Measurements from ENCODE around the gene COL6A5.
"Not testable (repeated sequence)": the region's sequence is repeated elsewhere in the genome, so short reads cannot be mapped to it uniquely, and the experiment has no call there.

Gene COL6A5

DNA sequence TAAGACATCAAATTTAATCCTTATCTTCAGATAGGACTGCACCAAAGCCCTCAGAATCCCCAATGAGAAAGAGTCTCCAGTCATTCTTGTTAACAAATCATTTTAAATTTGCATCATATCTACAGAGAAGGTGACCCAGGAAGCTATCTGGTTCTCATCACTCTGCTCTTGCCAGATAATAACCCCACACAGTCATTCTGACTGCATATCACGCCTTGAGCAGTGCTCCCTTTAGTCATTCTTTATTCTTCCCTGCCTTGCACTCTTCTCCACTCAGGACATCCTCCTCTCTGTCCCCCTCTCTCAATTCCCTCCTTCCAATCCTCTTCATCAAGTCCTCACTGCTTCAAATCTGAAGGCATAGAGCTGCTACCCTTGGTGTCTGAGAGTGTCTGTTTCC is 87.8 kb downstream of the COL6A5 start:
- no peak for DNase-seq (ENCODE audit: low read depth in 2 of 2)

GRCh38 chr3:130442284-130442683 is 96.8 kb downstream of the COL6A5 start:
- DNase-seq (ENCODE audit: low read depth in 2 of 2): no peak

DNA sequence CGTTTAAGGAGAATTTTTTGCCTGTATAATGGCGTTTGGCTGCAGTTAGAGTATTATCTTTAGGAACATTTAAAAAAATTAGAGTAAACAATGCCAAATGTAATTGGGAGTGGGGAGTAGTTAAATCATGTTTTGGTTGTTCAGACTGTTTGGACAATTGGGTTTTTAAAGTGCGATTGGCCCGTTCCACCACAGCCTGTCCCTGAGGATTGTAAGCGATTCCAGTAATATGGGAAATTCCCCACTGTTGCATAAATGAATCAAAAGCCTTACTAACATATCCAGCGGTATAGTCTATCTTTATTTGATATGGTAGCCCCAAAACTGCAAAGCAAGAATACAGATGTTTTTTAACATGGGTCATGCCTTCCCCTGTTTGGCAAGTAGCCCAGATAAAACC is 101.4 kb downstream of the COL6A5 start:
- DNase-seq (ENCODE audit: low read depth in 2 of 2): not testable (repeated sequence)

- not testable (repeated sequence) for DNase-seq (ENCODE audit: low read depth in 2 of 2)
Observed at GRCh38 chr3:130448155-130448554, 102.7 kb downstream of the COL6A5 start.

DNA sequence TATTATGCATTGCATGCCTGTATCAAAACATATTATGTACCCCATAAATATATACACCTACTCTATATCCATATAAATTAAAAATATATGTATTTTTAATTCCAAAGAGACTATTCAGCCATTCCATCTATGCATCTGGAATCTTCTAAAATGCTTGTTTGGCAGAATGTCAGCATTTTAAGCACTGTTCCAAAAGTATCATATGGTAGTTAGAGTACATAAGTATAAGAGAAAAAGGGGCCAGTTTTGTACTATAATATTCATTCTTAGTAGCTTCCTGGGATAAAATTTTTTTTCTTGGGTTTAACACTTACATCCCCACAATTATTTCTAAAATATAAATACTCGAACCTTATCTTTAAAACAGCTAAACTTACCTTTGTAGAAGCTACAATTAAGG is 111.1 kb downstream of the COL6A5 start:
- DNase-seq (ENCODE audit: low read depth in 2 of 2): no peak

DNA sequence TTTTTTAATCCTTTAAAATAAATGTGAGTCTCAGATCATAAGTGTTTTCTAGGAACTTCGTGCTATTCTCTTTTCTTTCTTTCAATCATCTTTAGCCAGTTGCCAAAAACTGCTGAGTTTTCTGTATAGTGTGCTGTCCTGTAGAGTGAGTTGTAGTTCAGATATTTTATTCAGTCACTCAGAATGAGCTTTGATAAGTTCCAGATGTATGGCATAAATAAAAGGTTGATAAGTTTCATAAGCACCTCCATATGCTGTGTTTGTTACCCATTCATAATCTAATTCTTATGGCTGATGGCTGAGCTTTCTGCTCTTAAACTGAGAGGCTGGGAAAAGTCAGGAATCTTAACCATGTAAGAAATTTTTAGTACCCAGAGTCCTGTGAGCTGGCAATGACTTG is 112.2 kb downstream of the COL6A5 start:
- no peak for DNase-seq (ENCODE audit: low read depth in 2 of 2)

- DNase-seq (ENCODE audit: low read depth in 2 of 2): no peak
Observed at GRCh38 chr3:130459944-130460343, 114.5 kb downstream of the COL6A5 start.

- no peak for DNase-seq (ENCODE audit: low read depth in 2 of 2)
Observed at GRCh38 chr3:130462089-130462488, 116.6 kb downstream of the COL6A5 start.

- no peak for DNase-seq (ENCODE audit: low read depth in 2 of 2)
Observed at GRCh38 chr3:130463221-130463620, 117.7 kb downstream of the COL6A5 start.

DNA sequence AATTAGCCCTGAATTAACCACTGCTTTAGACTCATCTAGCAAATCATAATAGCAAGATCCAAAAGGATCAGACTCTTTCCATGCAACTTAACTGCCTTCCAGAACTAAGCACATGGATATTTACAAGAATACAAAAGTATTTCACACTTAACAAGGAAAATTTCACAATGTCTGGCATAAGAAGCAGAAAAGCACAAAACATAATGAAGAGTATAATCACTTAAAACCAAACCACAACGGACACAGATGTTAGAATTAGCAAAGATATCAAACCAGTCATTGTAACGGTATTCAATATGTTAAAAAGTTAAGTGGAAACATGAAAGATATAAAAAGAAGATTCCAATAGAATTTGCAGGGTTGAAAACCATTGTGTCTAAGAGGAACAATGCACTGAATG is 120.0 kb downstream of the COL6A5 start:
- no peak for DNase-seq (ENCODE audit: low read depth in 2 of 2)

DNA sequence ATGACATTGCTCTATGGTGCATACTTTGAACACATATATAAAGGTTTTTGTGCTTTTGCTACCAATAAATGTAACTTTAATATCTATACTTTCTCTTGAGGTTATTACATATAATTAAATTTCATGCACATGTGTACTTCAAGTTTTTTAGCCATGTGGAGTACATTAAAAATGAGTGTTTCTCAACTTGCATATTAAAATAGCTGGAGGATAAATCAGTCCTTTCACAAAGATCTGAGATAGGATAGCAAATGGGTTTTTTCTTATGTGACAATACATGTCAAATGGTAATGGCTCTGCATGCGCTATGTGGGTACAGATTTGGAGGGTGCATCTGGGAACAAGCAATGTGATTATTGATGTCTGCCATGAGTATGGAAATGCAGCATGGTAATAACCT is 122.8 kb downstream of the COL6A5 start:
- no peak for DNase-seq (ENCODE audit: low read depth in 2 of 2)

GRCh38 chr3:130470126-130470525 is 124.7 kb downstream of the COL6A5 start:
- DNase-seq (ENCODE audit: low read depth in 2 of 2): no peak

DNA sequence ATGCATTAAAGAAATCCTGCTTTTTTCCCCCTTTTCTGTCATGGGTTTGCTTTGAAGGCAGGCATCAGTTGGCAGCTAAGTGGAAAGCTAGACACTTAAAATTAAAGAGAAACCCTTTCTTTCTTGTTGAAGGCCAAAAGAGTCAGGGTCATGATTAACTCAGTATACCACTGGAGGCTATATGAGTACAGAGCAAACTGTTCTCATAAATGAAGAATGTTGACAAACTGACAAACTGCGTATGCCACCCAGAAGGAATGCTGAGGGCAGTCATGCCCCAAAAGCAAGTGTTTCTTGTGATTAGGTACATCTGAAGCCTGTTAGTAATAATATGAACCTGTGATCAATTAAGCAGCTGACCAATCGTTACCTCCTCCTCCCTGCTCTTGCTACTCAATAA is 127.9 kb downstream of the COL6A5 start:
- DNase-seq (ENCODE audit: low read depth in 2 of 2): no peak

DNA sequence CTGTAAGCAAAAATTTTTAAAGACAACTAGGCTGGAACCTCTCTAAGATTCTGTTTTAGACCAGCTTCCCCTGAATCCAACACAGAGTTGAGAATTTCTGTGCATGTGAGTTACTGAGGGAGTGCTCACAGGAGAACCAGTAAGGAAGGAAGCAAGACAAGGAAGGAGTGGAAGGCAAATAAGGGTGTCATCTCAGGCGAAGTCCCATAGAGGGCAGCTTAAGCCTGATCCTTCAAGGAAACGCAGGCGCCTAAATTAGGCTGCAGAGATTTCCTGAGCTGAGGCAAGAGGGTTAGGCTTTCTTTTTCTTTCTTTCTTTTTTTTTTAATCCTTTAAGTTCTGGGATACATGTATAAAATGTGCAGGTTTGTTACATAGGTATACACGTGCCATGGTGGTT is 135.3 kb downstream of the COL6A5 start:
- no peak for DNase-seq (ENCODE audit: low read depth in 2 of 2)

DNA sequence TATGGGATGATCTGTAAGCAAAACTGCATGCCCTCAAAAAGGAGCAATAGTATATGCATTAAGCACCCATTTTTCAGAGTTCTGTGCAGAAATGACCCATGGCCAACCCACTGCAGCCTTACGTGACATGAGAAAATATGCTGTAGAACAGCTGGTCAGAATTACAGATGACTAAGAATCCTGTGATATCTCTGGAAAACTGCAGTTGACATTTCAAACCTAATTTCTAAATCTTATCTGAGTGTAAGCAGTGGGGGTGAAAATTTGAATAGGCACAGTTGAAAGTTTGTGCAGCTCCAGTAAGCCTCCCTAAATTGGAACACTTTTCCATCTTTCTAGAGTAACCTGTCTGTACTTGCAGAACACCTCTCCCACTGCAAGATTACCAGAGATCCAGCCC is 142.8 kb downstream of the COL6A5 start:
- DNase-seq (ENCODE audit: low read depth in 2 of 2): no peak

DNA sequence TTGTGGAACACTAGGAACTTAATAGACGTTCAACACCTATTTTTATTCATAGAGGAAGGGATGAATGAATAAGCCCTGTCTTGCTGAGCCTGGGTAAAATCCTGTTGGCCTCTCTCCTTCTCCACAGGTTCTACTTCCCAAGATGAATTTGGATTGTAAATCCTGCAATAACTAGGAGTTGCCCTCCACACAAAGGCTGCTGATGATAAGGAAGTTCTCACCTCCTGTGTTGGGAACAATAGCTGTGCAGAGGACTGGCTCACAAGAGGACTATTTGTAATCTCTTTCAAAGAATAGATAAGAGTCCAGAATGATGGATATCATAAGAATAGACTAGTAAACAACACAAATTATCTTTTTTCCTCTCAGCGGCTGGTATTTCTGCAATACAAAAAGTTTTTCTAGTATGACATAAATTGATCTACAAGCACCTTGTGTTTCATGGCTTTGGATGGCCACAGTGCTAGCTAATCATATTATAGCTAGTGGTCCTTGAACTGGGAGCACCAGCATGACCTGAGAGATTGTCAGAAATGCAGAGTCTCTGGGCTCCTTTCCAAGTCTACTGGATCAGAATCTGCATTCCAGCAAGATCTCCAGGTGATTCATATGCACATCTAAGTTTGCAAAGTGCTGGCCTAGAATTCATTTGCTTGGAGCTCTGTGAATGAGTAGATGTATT is 143.4 kb downstream of the COL6A5 start:
- DNase-seq (ENCODE audit: low read depth in 2 of 2): no peak

GRCh38 chr3:130490241-130490640 is 144.8 kb downstream of the COL6A5 start:
- DNase-seq (ENCODE audit: low read depth in 2 of 2): no peak

GRCh38 chr3:130491431-130491830 is 146.0 kb downstream of the COL6A5 start:
- DNase-seq (ENCODE audit: low read depth in 2 of 2): no peak

GRCh38 chr3:130504701-130505100 is 159.2 kb downstream of the COL6A5 start:
- no peak for DNase-seq (ENCODE audit: low read depth in 2 of 2)

DNA sequence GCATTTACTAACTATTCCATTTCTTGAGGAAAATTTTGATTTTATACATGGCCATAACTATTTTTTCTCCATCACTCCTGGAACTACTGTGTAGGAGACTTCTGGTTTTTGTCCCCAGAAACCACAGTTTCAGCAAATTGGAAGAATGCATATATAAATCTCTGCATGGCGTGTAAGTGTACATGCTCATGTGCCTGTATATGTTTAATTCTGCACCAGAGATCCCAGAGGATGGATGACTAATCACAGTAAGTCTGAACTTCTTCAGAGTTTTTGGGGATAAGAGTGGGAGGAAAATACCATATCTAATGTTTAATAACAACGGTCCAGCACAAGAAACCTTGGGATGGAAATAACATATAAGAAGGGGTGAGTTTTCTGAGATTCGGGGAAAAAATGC is 160.6 kb downstream of the COL6A5 start:
- DNase-seq (ENCODE audit: low read depth in 2 of 2): no peak

- no peak for DNase-seq (ENCODE audit: low read depth in 2 of 2)
Observed at GRCh38 chr3:130507746-130508145, 162.3 kb downstream of the COL6A5 start.

- DNase-seq (ENCODE audit: low read depth in 2 of 2): no peak
Observed at GRCh38 chr3:130509008-130509407, 163.5 kb downstream of the COL6A5 start.

- DNase-seq (ENCODE audit: low read depth in 2 of 2): no peak
Observed at GRCh38 chr3:130514681-130515080, 169.2 kb downstream of the COL6A5 start.

- DNase-seq (ENCODE audit: low read depth in 2 of 2): no peak
Observed at GRCh38 chr3:130515755-130516154, 170.3 kb downstream of the COL6A5 start.

Measured in stimulated activated CD8-positive, alpha-beta memory T cell treated with anti-CD3 and anti-CD28 coated beads, Interleukin-7, amount 100 ng/mL, for 4 hours (primary cell).